Panc1 (cell line): ENCODE measurements around the gene SUDS3. TPM values are rescaled to one million over a fixed set of nuclear protein-coding genes. Genes with fewer than 3 reads are reported as not detected.

Experiments
- ATAC-seq: fragments of 200-7000 bp; cut with Tn5 transposase; 2 replicates; pipeline ENCODE4 v1.9.1; 2020; ENCODE audit warnings: mild to moderate bottlenecking, moderate library complexity
- BruUV-seq: library from RNA; stranded (reverse); fragments of 400-500 nt; replicated peaks from 2 replicates; lab custom pipeline; 2021; lab: Mats Ljungman, UMichigan
- CTCF ChIA-PET: fragments of 300-600 bp; sonication (Branson Sonifier 250); formaldehyde crosslinking; loops from one replicate; lab custom pipeline; 2022; ENCODE audit warnings: antibody characterized with exemption; lab: Charles Lee
- POLR2A ChIA-PET: fragments of 300-600 bp; sonication (Branson Sonifier 250); formaldehyde crosslinking; loops from one replicate; lab custom pipeline; 2022; ENCODE audit warnings: antibody characterized with exemption; lab: Charles Lee
- DNase-seq: peaks from one replicate; pipeline ENCODE4 v3.0.0-alpha.2; 2010; ENCODE audit warnings: low read depth, low spot score
- H3K27ac ChIP-seq: 2 replicates; pipeline ENCODE4 v1.5.1; 2011; ENCODE audit warnings: mild to moderate bottlenecking, low read length, inconsistent platforms
- H3K27me3 ChIP-seq: fragments of 200-500 bp; sonication (Bioruptor generic); 2 replicates; pipeline ENCODE4 v1.6.0; 2014; ENCODE audit warnings: low read length, inconsistent platforms; ENCODE audit not compliant: control insufficient read depth, insufficient read depth
- H3K36me3 ChIP-seq: fragments of 200-500 bp; sonication (Bioruptor generic); 2 replicates; pipeline ENCODE4 v1.5.1; 2014; ENCODE audit warnings: inconsistent platforms, mild to moderate bottlenecking, low read length, moderate library complexity; ENCODE audit not compliant: control insufficient read depth, insufficient read depth
- H3K4me1 ChIP-seq: 2 replicates; pipeline ENCODE4 v1.5.1; 2011; ENCODE audit warnings: inconsistent platforms, mild to moderate bottlenecking, low read length, moderate library complexity; ENCODE audit not compliant: control insufficient read depth, insufficient read depth
- H3K4me3 ChIP-seq, 2 experiments: 2 replicates each; pipeline ENCODE4 v1.5.1; 2011 to 2012; ENCODE audit warnings: low read depth in 2 of 2, low read length in 2 of 2, mild to moderate bottlenecking in 2 of 2, inconsistent platforms in 1 of 2, moderate library complexity in 1 of 2
- H3K9me3 ChIP-seq: fragments of 200-500 bp; sonication (Bioruptor generic); 2 replicates; pipeline ENCODE4 v1.5.1; 2014; ENCODE audit warnings: low read depth, mild to moderate bottlenecking, inconsistent platforms, low read length, moderate library complexity; ENCODE audit not compliant: control insufficient read depth, insufficient read depth
- CTCF ChIP-seq: fragments of 450-650 bp; IDR thresholded peaks from 2 replicates; pipeline ENCODE4 v1.5.1; 2017; ENCODE audit warnings: mild to moderate bottlenecking
- POLR2AphosphoS5 ChIP-seq: IDR thresholded peaks from 2 replicates; pipeline ENCODE4 v1.6.1; 2012; ENCODE audit warnings: mild to moderate bottlenecking, low read depth, low read length, moderate library complexity
- REST ChIP-seq, 2 experiments: IDR thresholded peaks; 2 replicates each; pipeline ENCODE4 v1.6.1; 2011 to 2012; ENCODE audit warnings: low read depth in 2 of 2, control low read depth in 1 of 2, low read length in 1 of 2, mild to moderate bottlenecking in 1 of 2, moderate library complexity in 1 of 2; ENCODE audit not compliant: insufficient read depth in 1 of 2
- SIN3A ChIP-seq: IDR thresholded peaks from 2 replicates; pipeline ENCODE4 v1.6.1; 2012; ENCODE audit warnings: low read depth, mild to moderate bottlenecking, low read length, moderate library complexity, borderline replicate concordance; ENCODE audit not compliant: insufficient read depth
- TCF7L2 ChIP-seq: IDR thresholded peaks from 2 replicates; pipeline ENCODE4 v1.6.1; 2011; ENCODE audit warnings: mild to moderate bottlenecking, low read depth, low read length, inconsistent platforms
- in situ Hi-C: cut with HindIII; loops from 2 replicates; pipeline ENCODE4 v1.10.0; 2016; ENCODE audit warnings: low sequenced_read_pairs, low pct_unique_long_range_greater_than_20kb
- intact Hi-C: fragments of 100-400 bp; cut with micrococcal nuclease; formaldehyde crosslinking; loops from one replicate; pipeline ENCODE4 v1.10.0; 2022; ENCODE audit not compliant: unreplicated experiment
- total RNA-seq: library from RNA; stranded (reverse); gene quantifications from one replicate; pipeline ENCODE4 v1.2.1, GENCODE V29; 2021; ENCODE audit not compliant: unreplicated experiment

Gene SUDS3
- total RNA-seq, 1 experiment from 2014 or later, result 37.4 TPM

GRCh38 chr12:118436986-118437385 is 60.6 kb downstream of the SUDS3 start:
- H3K4me1 ChIP-seq, result no peaks in the 10 kb centered on the region
- DNase-seq (no peak), ATAC-seq (no peak)
- no peak overlapping the region for H3K27ac ChIP-seq
- no peak overlapping the region for H3K4me3 ChIP-seq
- BruUV-seq, result no TSS peak
- in situ Hi-C loops (no loop called here), intact Hi-C loops (no loop called here)
- no peaks in the 10 kb centered on the region for H3K36me3 ChIP-seq
- H3K27me3 ChIP-seq, result peaks cover 17% of the 10 kb centered on the region
- CTCF ChIA-PET, result no interaction called here
- H3K9me3 ChIP-seq, result no peaks in the 10 kb centered on the region
- POLR2A ChIA-PET, result no interaction called here
- TF ChIP-seq CTCF, result no peak
- no peak for TF ChIP-seq SIN3A
- no peak for TF ChIP-seq REST (IDR thresholded peaks at IDR 0.05; ENCODE audit: insufficient read depth in 1 of 2, low read depth in 2 of 2, low read length in 1 of 2)
- no peak for TF ChIP-seq POLR2AphosphoS5
- TF ChIP-seq TCF7L2, result no peak

- H3K27me3 ChIP-seq, result peaks cover 17% of the 10 kb centered on the region
- no TSS peak for BruUV-seq
- ATAC-seq, result no peak
- no peak overlapping the region for H3K27ac ChIP-seq
- DNase-seq, result no peak
- H3K4me1 ChIP-seq, result no peaks in the 10 kb centered on the region
- ChIA-PET CTCF (no interaction called here), POLR2A (no interaction called here)
- H3K36me3 ChIP-seq, result no peaks in the 10 kb centered on the region
- H3K9me3 ChIP-seq, result no peaks in the 10 kb centered on the region
- TF ChIP-seq CTCF (no peak), POLR2AphosphoS5 (no peak), SIN3A (no peak), REST (IDR thresholded peaks at IDR 0.05; ENCODE audit: insufficient read depth in 1 of 2, low read depth in 2 of 2, low read length in 1 of 2) (no peak), TCF7L2 (no peak)
- in situ Hi-C loops (no loop called here), intact Hi-C loops (no loop called here)
- H3K4me3 ChIP-seq, result no peak overlapping the region
These were observed 62.7 kb downstream of the SUDS3 start for GRCh38 chr12:118439068-118439467.
